HG02571 (cell line): Measurements from ENCODE around the gene SMPD2.

ENCODE experiments used
- ATAC-seq: cut with Tn5 transposase; IDR thresholded peaks from one replicate; pipeline ENCODE4 v1.9.1; 2021; ENCODE audit warnings: mild to moderate bottlenecking, moderate library complexity; ENCODE audit not compliant: unreplicated experiment

The SMPD2 gene

DNA sequence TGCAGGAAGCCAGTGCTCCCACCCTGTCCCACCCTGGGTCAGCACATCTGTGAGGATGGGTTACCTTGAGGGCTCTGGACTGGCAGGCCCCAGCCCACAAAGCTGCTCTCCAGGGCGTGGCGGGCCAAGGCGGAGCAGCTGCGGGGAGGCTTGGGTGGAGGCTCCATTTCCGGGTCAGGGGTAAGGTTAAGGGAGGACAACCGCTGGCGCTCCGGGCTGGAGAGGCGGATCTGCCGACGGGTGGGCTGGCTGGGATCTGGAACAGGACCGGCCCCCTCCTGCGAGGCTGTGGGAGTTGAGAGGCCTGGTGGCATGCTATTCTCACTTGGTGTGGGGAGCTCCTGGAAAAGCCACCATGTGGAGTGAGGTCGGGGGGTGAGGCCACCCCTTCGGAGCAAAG lies 5.5 kb downstream of the SMPD2 start:
- no peak for ATAC-seq

GRCh38 chr6:109446541-109446940 lies 6.0 kb downstream of the SMPD2 start:
- ATAC-seq, result no peak

DNA sequence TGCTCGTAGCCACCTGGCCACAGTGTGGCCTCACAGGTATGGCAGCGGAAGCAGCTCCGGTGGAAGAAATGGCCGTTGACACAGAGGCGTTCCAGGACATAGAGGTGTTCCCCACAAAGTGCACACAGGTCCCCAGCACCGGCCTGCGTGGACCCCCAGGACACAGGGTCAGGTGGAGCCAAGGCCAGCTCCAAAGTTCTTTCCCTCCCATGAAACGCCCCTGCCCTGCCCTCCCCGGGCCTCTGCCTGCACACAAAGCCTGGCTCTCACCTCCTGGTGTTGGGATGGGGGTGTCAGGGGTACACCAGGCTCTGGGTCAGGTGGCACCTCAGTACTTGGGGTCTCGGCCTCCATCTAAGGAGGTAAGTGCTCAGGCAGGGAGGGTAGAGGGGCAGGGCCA lies 6.6 kb downstream of the SMPD2 start:
- no peak for ATAC-seq

DNA sequence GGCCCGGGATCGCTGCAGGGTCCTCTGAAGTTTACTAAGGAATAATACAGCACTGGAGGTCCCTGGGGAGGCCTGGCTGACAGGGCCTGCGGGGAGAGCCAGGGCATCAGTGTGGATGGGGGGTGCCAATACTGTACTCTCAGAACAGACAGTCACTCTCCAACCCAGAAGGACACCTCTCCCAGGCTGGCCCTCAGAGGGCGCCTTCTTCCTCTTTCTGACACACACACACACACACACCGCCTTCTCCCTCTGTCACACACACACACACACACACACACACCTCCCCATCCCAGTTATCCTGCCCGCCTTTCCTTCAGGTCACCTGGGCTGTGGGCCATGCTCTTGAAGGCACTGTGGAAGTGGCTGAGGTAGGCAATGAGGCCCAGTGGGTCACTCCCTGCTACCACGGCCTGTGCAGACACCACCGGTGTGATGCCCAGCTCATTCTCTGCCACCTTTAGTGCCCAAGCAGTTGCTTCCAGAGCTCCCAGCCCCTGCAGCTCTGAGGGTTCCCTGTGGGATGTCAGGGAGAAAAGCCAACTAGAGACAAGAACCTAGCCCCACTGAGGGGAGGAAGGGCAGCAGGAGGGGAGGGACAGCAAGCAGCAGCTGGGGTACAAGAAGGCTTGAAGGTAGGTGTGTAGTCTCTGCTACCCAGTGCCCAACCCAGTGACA lies 7.5 kb downstream of the SMPD2 start:
- no peak for ATAC-seq

DNA sequence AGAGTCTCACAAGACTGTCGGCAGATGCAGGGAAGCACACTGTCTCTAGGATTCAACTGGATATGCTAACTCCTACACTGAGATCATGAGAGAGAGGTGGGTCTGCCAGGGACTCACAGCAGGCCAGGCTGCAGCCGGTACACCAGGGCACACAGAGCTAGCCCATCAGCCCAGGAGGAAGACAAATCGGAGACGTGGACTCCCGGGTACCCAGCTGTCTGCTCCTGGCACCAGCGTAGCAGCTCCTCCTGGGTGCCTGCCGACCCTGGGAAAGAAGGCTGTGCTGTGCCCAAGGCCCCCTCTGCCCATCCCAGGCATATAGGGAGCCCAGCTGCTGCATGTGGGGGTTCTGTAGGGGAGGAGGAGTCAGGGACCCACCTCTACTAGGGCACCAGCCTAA lies 8.1 kb downstream of the SMPD2 start:
- ATAC-seq, result no peak

DNA sequence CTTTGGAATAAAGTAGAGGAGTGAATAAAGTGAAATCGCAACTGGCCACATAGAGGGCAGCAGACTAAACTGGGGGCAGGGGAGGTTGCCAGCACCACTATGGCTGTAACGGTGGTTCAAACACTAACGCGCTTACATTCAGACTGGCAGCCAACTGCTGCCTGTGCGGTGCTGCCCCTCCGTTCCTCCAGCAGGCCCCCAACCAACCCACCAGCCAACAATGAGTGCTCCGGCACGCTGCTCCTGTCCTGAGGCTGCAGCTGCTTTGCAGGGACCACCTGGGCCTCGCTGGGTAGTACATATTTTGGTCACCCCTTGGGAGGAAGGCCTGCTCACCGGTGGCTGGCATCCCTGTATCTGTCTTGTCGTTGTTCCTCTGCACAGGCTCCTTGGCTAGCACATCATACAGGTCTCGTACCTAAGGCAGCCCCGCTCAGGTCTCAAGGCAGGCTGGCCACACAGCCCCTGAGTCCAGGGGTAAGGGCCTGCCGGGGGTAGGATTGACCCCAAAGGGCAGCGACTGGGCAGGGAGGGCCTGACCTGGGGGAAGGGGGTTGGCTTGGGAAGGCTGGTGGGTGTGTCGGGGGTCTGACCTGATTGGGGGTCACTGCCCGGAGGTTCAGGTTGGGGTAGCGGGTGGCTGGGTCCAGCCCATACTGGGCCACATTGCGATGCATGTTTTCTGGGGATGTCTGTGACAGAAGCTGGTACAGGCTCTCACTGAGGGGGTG lies 8.7 kb downstream of the SMPD2 start:
- ATAC-seq, result no peak

DNA sequence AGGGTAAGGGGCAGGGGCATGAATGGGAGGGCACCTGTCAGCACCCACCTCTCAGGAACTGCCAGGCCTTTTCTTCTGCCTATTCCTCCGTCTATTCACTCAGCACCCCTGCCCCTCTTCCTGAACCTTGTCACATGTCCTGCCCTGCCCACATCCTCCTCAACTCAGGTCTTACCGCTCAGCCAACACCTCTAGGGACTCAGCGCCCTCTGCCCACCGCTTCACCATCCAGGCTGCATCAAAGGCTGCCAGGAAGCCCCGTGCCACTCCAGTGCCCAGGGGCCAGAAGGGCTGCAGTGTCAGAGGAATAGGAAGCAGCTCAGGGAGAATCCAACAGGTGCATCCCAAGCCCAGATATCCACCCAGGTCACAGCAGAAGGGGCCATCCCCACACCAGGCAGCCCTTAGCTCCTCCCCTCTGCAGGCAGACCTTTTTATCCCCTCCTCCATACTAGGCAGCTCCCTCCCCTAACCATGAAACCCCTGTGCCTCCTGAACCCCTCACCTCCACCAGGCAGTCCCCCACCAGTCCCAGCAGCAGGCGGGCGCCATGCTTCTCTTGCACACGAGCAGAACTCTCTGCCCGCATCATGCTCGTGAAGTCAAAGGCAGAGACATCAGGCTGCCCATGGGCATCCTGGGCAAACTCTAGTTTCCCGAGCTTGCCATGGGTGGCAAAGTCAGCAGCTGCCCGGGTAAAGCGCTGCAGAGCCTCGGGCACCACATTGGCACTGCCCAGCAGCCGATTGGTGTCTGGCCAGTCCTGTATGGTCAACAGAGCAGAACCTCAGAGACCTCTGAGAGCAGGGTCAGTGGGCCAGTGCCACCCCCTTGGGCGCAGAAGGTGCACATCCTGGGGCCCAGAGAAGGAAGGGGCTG lies 9.5 kb downstream of the SMPD2 start:
- no peak for ATAC-seq

- no peak for ATAC-seq
These were observed 10.3 kb downstream of the SMPD2 start for GRCh38 chr6:109450801-109451200.

DNA sequence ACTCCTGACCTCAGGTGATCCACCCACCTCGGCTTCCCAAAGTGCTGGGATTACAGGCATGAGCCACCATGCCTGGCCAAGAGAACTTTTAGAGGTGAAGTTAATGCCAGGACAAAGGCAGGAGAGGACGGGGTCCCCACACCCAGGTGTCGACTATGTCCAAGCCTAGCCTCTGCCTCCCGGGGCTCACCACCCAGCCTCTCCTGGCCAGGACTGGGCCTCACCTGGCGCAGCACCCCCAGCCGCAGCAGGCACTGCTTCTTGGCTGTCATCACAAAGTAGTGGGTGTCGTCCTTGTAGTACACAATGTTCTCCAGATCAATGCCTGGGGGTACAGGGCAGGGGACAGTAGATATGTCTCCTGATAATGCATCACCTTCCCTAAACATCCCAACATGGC lies 10.9 kb downstream of the SMPD2 start:
- no peak for ATAC-seq

GRCh38 chr6:109452181-109452580 lies 11.7 kb downstream of the SMPD2 start:
- ATAC-seq, result no peak

DNA sequence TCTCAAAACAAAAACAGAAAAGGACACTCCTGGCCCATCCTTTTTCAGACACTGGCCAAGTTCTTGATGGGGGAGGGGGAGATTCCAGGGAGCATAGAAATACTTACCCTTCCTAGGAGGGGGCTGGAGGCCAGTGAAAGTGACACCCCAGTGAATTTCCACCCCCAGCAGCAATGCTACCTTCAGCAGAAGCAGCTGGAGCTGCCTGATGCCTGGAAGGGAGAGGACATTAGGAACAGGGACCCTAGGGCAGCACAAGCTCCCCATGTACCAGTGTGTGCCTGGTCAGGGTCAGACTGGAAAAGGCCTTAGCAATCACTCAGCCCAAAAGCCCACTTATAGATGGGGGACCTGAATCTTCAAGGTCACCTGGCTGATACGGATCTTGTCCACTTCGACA lies 12.6 kb downstream of the SMPD2 start:
- no peak for ATAC-seq

- no peak for ATAC-seq
These were observed 13.3 kb downstream of the SMPD2 start for GRCh38 chr6:109453594-109454495.

DNA sequence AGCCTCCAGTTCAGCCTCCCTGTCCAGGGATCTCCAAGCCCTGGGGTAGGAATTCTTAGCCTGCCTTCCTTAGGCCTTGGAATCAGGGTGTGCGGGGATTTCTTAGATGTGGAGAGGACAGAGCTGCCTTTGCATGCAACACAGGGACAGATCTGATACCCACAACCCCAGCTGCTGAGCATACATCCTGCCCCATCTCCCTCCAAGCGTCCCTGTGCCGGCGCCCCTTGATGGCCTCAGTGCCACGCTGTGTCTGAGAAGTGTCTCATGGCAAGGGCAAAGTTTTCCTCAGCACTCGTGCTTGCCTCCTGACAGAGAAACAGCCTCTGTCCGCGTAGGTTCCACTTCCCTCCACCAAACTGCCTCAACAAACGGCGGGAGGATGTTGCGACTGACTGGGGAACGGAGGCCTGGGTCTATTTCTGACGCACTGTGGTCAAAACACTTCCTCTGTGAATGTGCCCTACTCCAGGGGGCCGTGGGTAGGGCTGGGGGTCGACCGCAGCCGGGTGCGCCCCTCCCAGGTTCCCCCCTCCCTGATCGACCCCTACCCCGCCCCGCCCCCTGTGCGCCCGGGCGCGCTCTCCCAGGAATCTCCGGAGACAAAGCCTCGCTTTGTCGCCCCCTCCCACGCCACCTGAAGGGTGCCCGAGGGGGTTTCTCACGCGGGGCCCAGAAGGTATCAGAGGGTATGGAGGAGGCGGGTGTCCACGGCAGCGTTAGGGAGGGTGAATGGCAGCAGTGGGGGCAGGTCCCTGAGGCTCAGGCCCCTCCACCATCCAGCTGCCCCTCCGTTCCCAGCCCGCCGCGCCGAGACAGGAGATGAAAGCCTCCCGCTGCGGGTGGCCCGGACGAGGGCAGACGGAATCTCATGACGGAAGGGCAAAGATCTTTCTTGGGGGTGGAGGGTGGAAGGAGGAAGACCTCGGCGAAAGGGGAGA lies 14.2 kb downstream of the SMPD2 start:
- ATAC-seq, result peak; percentile 30

DNA sequence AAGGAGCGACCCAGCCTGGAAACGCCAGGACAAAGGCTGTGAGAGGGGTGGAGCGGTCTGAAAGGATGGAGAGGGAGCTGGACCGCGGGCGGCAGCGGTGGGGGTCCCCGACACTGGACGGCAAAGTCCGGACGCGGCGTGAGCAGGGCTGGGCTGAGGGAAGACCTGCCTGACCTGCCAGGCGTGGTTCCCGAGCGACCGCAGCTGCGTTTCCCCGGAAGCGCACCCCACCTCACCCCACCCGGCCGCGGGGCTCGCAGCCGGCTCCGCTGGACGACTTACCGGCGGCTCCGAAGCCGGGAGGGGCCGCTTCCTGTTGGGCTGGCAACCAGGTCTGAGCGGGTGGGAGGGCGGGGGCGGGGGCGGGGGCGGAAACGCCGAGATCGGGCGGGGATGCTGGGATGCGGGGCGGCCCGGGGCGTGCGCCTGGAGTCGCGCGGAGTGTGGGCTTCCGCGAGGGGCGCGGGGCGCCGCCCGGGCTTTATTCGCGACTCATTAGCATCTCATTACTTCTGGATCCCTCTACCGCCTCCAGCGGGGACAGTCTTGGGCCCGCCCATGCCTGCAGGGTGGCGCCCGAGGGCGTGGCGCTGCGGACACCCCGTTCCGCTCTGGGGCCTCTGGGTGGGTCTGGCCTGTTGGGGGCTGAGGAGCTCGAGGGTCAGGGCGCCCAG lies 15.1 kb downstream of the SMPD2 start, which contains the start of gene MICAL1:
Gene MICAL1 (minus strand): TSS at position 336 of the 674 bp plus-strand sequence. CDS start 1,576 bp downstream, outside the sequence.
- ATAC-seq, result peak; percentile 56

DNA sequence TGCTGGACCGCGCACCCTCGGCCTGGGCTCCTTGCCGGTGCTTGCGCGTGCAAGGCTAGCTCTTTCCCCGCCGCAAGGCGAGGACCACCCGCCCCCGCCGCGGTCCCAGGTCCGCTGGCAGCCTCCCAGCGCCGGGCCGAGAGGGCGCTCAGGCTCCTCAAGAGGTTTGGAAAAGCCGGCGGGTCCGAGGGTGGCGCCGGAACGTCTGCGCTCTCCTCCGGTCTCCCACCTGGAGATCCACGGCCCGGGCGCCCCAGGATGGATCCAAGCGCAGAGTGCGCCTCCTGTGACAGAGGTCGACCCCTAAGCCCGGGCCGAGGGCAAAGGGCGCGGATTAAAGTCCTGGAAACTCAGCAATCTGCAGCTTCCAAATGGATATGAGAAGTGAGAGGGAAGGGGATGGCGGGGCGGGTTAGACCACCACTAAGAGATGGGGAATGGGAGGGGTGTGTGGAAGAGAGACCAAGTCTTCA lies 15.6 kb downstream of the SMPD2 start:
- ATAC-seq, result no peak

GRCh38 chr6:109456710-109457561 lies 16.4 kb downstream of the SMPD2 start:
- no peak for ATAC-seq

GRCh38 chr6:109457562-109457996 lies 17.1 kb downstream of the SMPD2 start:
- ATAC-seq, result no peak
